Heart left ventricle (tissue), 13 donors: ENCODE results near the gene MYL6.

Experiments used
- CTCF ChIP-seq, 12 donors: fragments of 200-600 bp; sonication (generic) in 4 of 12; IDR thresholded peaks; one replicate each; pipeline versions ENCODE4 v1.5.0 to v1.8.0; 2018 to 2022; ENCODE audit warnings: antibody characterized with exemption in 12 of 12, mild to moderate bottlenecking in 5 of 12
- POLR2A ChIP-seq, 2 donors: fragments of 450-650 bp; IDR thresholded peaks; one replicate each; pipeline ENCODE4 v1.6.1; 2017; ENCODE audit warnings: antibody characterized with exemption in 2 of 2, mild to moderate bottlenecking in 2 of 2, moderate library complexity in 2 of 2
- donor health status: ischemic (EF 13 %, LVEDD 7.1; RV severe dilation, severe dysfunction).
- donor health status: DM: no; HTN: yes; CAD: no.
- donor health status: DM: no; HTN: no; CAD: no.
- donor health status: ischemic (EF 25% LVEDD 6.9; RV normal size, moderate dysfunction).
- donor health status: ischemic (EF 25% LVEDD 5.7; RV mildly dilated, moderate dysfunction).
- donor health status: ischemic (EF 35%, LVEDD 5.7; RV mildly dilated, moderate dysfunction).
- donor health status: nonischemic (EF 11% LVEDD 7.7; RV severe dilation, severe dysfunction).
- donor health status: DM: yes; HTN: yes; CAD: no.
- donor health status: PGD.
- donor health status: ischemic (EF 29% LVEDD 5.4; RV normal size, mild dysfunction).
- donor health status: nonischemic (EF 23%, LVEDD 6.1; RV moderate dilation, normal function).

- TF ChIP-seq CTCF (IDR thresholded peaks at IDR 0.05) (no peak), POLR2A (IDR thresholded peaks at IDR 0.05) (no peak)
Measured at GRCh38 chr12:56126732-56127239, 31.4 kb upstream of the MYL6 start.
